ENCODE measurements around the gene PCDH18. TPM values are rescaled to one million over a fixed set of nuclear protein-coding genes. Genes with fewer than 3 reads are reported as not detected.
A peak's percentile ranks its signal among the peaks of the same experiment; 100 is the strongest.
"Not testable (repeated sequence)": the region's sequence is repeated elsewhere in the genome, so short reads cannot be mapped to it uniquely, and the experiment has no call there.

Gene PCDH18
- total and polyA plus RNA-seq, 4 donors: 1.6 to 36.9 (median 15.9) TPM

GRCh38 chr4:137526681-137527080, 5.6 kb downstream of the PCDH18 start:
- Histone ChIP-seq H3K27ac (ENCODE audit: low read depth in 1 of 2, low read length in 2 of 2) (peak overlapping the region in 1 of 2 donors; percentile 36), H3K9me3 (ENCODE audit: control insufficient read depth, low read length) (no peaks in the 10 kb centered on the region), H3K36me3 (ENCODE audit: control insufficient read depth in 1 of 2, insufficient read depth in 2 of 2, low read length in 1 of 2) (peaks cover 0 to 4% of the 10 kb centered on the region in 2 donors), H3K4me3 (ENCODE audit: low read length in 2 of 2) (no peak overlapping the region), H3K27me3 (ENCODE audit: control insufficient read depth in 1 of 2, insufficient read depth in 2 of 2, low read length in 1 of 2) (no peaks in the 10 kb centered on the region), H3K4me1 (ENCODE audit: control insufficient read depth in 1 of 2, insufficient read depth in 2 of 2, low read length in 2 of 2) (peaks cover 8 to 16% of the 10 kb centered on the region in 2 donors)
- ATAC-seq (ENCODE audit: low FRiP score) (no peak), DNase-seq (no peak)
- intact Hi-C loops (cut with DNase I): loop anchor here (5.0 kb wide), 2 partner anchors 94 to 149 kb away; no protein-coding TSS in a partner anchor

- Histone ChIP-seq H3K9me3 (ENCODE audit: control insufficient read depth, low read length) (no peaks in the 10 kb centered on the region), H3K36me3 (ENCODE audit: control insufficient read depth in 1 of 2, insufficient read depth in 2 of 2, low read length in 1 of 2) (peaks cover 2 to 4% of the 10 kb centered on the region in 2 donors), H3K27ac (ENCODE audit: low read depth in 1 of 2, low read length in 2 of 2) (no peak overlapping the region), H3K4me3 (ENCODE audit: low read length in 2 of 2) (peak overlapping the region in 1 of 2 donors; percentile 18), H3K27me3 (ENCODE audit: control insufficient read depth in 1 of 2, insufficient read depth in 2 of 2, low read length in 1 of 2) (no peaks in the 10 kb centered on the region), H3K4me1 (ENCODE audit: control insufficient read depth in 1 of 2, insufficient read depth in 2 of 2, low read length in 2 of 2) (peaks cover 8 to 10% of the 10 kb centered on the region in 2 donors)
- WGBS, 2 donors: 11 to 14% methylated on average over 4 of the region's 4 CpGs
- intact Hi-C loops (cut with DNase I): loop anchor here (5.0 kb wide), 2 partner anchors 93 to 148 kb away; no protein-coding TSS in a partner anchor
- ATAC-seq (ENCODE audit: low FRiP score) (no peak), DNase-seq (no peak)
These were observed 7.4 kb downstream of the PCDH18 start for GRCh38 chr4:137524725-137525369.

GRCh38 chr4:137523329-137523728, 9.0 kb downstream of the PCDH18 start:
- 80 to 87% methylated on average over 1 of the region's 1 CpG for WGBS, 2 donors
- Histone ChIP-seq H3K27ac (ENCODE audit: low read depth in 1 of 2, low read length in 2 of 2) (no peak overlapping the region), H3K4me1 (ENCODE audit: control insufficient read depth in 1 of 2, insufficient read depth in 2 of 2, low read length in 2 of 2) (peaks cover 8 to 10% of the 10 kb centered on the region in 2 donors), H3K4me3 (ENCODE audit: low read length in 2 of 2) (no peak overlapping the region), H3K27me3 (ENCODE audit: control insufficient read depth in 1 of 2, insufficient read depth in 2 of 2, low read length in 1 of 2) (no peaks in the 10 kb centered on the region), H3K36me3 (ENCODE audit: control insufficient read depth in 1 of 2, insufficient read depth in 2 of 2, low read length in 1 of 2) (peaks cover 2 to 4% of the 10 kb centered on the region in 2 donors), H3K9me3 (ENCODE audit: control insufficient read depth, low read length) (no peaks in the 10 kb centered on the region)
- DNase-seq (no peak), ATAC-seq (ENCODE audit: low FRiP score) (no peak)
- intact Hi-C loops (cut with DNase I): no loop called here

GRCh38 chr4:137521053-137521452, 11.2 kb downstream of the PCDH18 start:
- intact Hi-C loops (cut with DNase I): no loop called here
- peaks cover 2 to 4% of the 10 kb centered on the region in 2 donors for H3K36me3 ChIP-seq (ENCODE audit: control insufficient read depth in 1 of 2, insufficient read depth in 2 of 2, low read length in 1 of 2)
- ATAC-seq (ENCODE audit: low FRiP score) (no peak), DNase-seq (no peak)
- H3K4me3 ChIP-seq (ENCODE audit: low read length in 2 of 2): no peak overlapping the region
- no peaks in the 10 kb centered on the region for H3K27me3 ChIP-seq (ENCODE audit: control insufficient read depth in 1 of 2, insufficient read depth in 2 of 2, low read length in 1 of 2)
- no peak overlapping the region for H3K27ac ChIP-seq (ENCODE audit: low read depth in 1 of 2, low read length in 2 of 2)
- H3K9me3 ChIP-seq (ENCODE audit: control insufficient read depth, low read length): no peaks in the 10 kb centered on the region
- WGBS, 2 donors: 97 to 98% methylated on average over 9 of the region's 9 CpGs
- H3K4me1 ChIP-seq (ENCODE audit: control insufficient read depth in 1 of 2, insufficient read depth in 2 of 2, low read length in 2 of 2): peaks cover 3 to 5% of the 10 kb centered on the region in 2 donors

GRCh38 chr4:137519406-137519805, 12.9 kb downstream of the PCDH18 start:
- H3K9me3 ChIP-seq (ENCODE audit: control insufficient read depth, low read length): no peaks in the 10 kb centered on the region
- ATAC-seq (ENCODE audit: low FRiP score) (no peak), DNase-seq (peak in 1 of 2 donors; percentile 35)
- no peaks in the 10 kb centered on the region for H3K27me3 ChIP-seq (ENCODE audit: control insufficient read depth in 1 of 2, insufficient read depth in 2 of 2, low read length in 1 of 2)
- 5% methylated on average over 2 of the region's 2 CpGs for WGBS, 2 donors
- intact Hi-C loops (cut with DNase I): loop anchor here in 1 of 2 donors (5.0 kb wide), 1 partner anchor 87 kb away; no protein-coding TSS in a partner anchor
- H3K36me3 ChIP-seq (ENCODE audit: control insufficient read depth in 1 of 2, insufficient read depth in 2 of 2, low read length in 1 of 2): peaks cover 2 to 4% of the 10 kb centered on the region in 2 donors
- H3K27ac ChIP-seq (ENCODE audit: low read depth in 1 of 2, low read length in 2 of 2): peak overlapping the region in 1 of 2 donors; percentile 57
- H3K4me1 ChIP-seq (ENCODE audit: control insufficient read depth in 1 of 2, insufficient read depth in 2 of 2, low read length in 2 of 2): peaks cover 2 to 9% of the 10 kb centered on the region in 2 donors
- H3K4me3 ChIP-seq (ENCODE audit: low read length in 2 of 2): no peak overlapping the region

- H3K27ac ChIP-seq (ENCODE audit: low read depth in 1 of 2, low read length in 2 of 2); ATAC-seq (ENCODE audit: low FRiP score): not testable (repeated sequence)
These were observed 15.0 kb downstream of the PCDH18 start for GRCh38 chr4:137517323-137517722.

GRCh38 chr4:137514406-137515111, 17.7 kb downstream of the PCDH18 start:
- Histone ChIP-seq H3K4me3 (ENCODE audit: low read length in 2 of 2) (no peak overlapping the region), H3K9me3 (ENCODE audit: control insufficient read depth, low read length) (no peaks in the 10 kb centered on the region), H3K4me1 (ENCODE audit: control insufficient read depth in 1 of 2, insufficient read depth in 2 of 2, low read length in 2 of 2) (peaks cover 0 to 4% of the 10 kb centered on the region in 2 donors), H3K27me3 (ENCODE audit: control insufficient read depth in 1 of 2, insufficient read depth in 2 of 2, low read length in 1 of 2) (no peaks in the 10 kb centered on the region), H3K27ac (ENCODE audit: low read depth in 1 of 2, low read length in 2 of 2) (peak overlapping the region in 1 of 2 donors; percentile 11), H3K36me3 (ENCODE audit: control insufficient read depth in 1 of 2, insufficient read depth in 2 of 2, low read length in 1 of 2) (no peaks in the 10 kb centered on the region)
- intact Hi-C loops (cut with DNase I): loop anchor here in 1 of 2 donors (5.0 kb wide), 1 partner anchor 82 kb away; no protein-coding TSS in a partner anchor
- WGBS, 2 donors: 59 to 70% methylated on average over 3 of the region's 3 CpGs
- DNase-seq (no peak), ATAC-seq (ENCODE audit: low FRiP score) (no peak)

More at GRCh38 chr4:137517323-137517722, 15.0 kb downstream of the PCDH18 start:
- H3K36me3 ChIP-seq (ENCODE audit: control insufficient read depth in 1 of 2, insufficient read depth in 2 of 2, low read length in 1 of 2); H3K9me3 ChIP-seq (ENCODE audit: control insufficient read depth, low read length); H3K4me1 ChIP-seq (ENCODE audit: control insufficient read depth in 1 of 2, insufficient read depth in 2 of 2, low read length in 2 of 2); H3K27me3 ChIP-seq (ENCODE audit: control insufficient read depth in 1 of 2, insufficient read depth in 2 of 2, low read length in 1 of 2); H3K4me3 ChIP-seq (ENCODE audit: low read length in 2 of 2); DNase-seq: not testable (repeated sequence)
- intact Hi-C loops (cut with DNase I): loop anchor here in 1 of 2 donors (5.0 kb wide), 1 partner anchor 85 kb away; no protein-coding TSS in a partner anchor
- WGBS, 2 donors: 97 to 99% methylated on average over 3 of the region's 3 CpGs

- DNase-seq (no peak), ATAC-seq (ENCODE audit: low FRiP score) (peak; percentile 91)
- Histone ChIP-seq H3K4me1 (ENCODE audit: control insufficient read depth in 1 of 2, insufficient read depth in 2 of 2, low read length in 2 of 2) (peaks cover 0 to 4% of the 10 kb centered on the region in 2 donors), H3K4me3 (ENCODE audit: low read length in 2 of 2) (no peak overlapping the region), H3K27me3 (ENCODE audit: control insufficient read depth in 1 of 2, insufficient read depth in 2 of 2, low read length in 1 of 2) (no peaks in the 10 kb centered on the region), H3K27ac (ENCODE audit: low read depth in 1 of 2, low read length in 2 of 2) (no peak overlapping the region), H3K36me3 (ENCODE audit: control insufficient read depth in 1 of 2, insufficient read depth in 2 of 2, low read length in 1 of 2) (no peaks in the 10 kb centered on the region), H3K9me3 (ENCODE audit: control insufficient read depth, low read length) (no peaks in the 10 kb centered on the region)
- intact Hi-C loops (cut with DNase I): no loop called here
- WGBS, 2 donors: 34 to 36% methylated on average over 2 of the region's 2 CpGs
These were observed 21.6 kb downstream of the PCDH18 start for GRCh38 chr4:137510557-137511265.

Measured in aorta (tissue), 5 donors.